ENCODE results near the gene GBE1. TPM values are rescaled to one million over a fixed set of nuclear protein-coding genes. Genes with fewer than 3 reads are reported as not detected.

GBE1 gene
- total RNA-seq, 1 donor from 2014 or later: 73.1 TPM

GRCh38 chr3:81728766-81729544 is 32.5 kb downstream of the GBE1 start:
- H3K9me3 ChIP-seq (replicated peaks): no peaks in the 10 kb centered on the region
- H3K27ac ChIP-seq (replicated peaks): no peak overlapping the region
- no peak for DNase-seq
- no peaks in the 10 kb centered on the region for H3K27me3 ChIP-seq (ENCODE audit: low read depth)
- TF ChIP-seq CTCF (IDR thresholded peaks at IDR 0.05; ENCODE audit: borderline replicate concordance): no peak
- no peaks in the 10 kb centered on the region for H3K36me3 ChIP-seq
- intact Hi-C loops (cut with micrococcal nuclease): no loop called here
- H3K4me1 ChIP-seq: peaks cover 73% of the 10 kb centered on the region
- H3K4me3 ChIP-seq: no peak overlapping the region

GRCh38 chr3:81726735-81727134 is 34.7 kb downstream of the GBE1 start:
- no peak for TF ChIP-seq CTCF (IDR thresholded peaks at IDR 0.05; ENCODE audit: borderline replicate concordance)
- H3K4me1 ChIP-seq: peaks cover 71% of the 10 kb centered on the region
- H3K27ac ChIP-seq (replicated peaks): peak overlapping the region; percentile 49

GRCh38 chr3:81726132-81726531 is 35.3 kb downstream of the GBE1 start:
- Histone ChIP-seq H3K27me3 (ENCODE audit: low read depth) (no peaks in the 10 kb centered on the region), H3K36me3 (no peaks in the 10 kb centered on the region), H3K27ac (replicated peaks) (peak overlapping the region; percentile 49), H3K9me3 (replicated peaks) (no peaks in the 10 kb centered on the region), H3K4me1 (peaks cover 71% of the 10 kb centered on the region), H3K4me3 (no peak overlapping the region)
- no peak for TF ChIP-seq CTCF (IDR thresholded peaks at IDR 0.05; ENCODE audit: borderline replicate concordance)
- intact Hi-C loops (cut with micrococcal nuclease): no loop called here
- no peak for DNase-seq

More at GRCh38 chr3:81726735-81727134, 34.7 kb downstream of the GBE1 start:
- H3K27me3 ChIP-seq (ENCODE audit: low read depth): no peaks in the 10 kb centered on the region
- no peaks in the 10 kb centered on the region for H3K36me3 ChIP-seq
- DNase-seq: no peak
- H3K9me3 ChIP-seq (replicated peaks): no peaks in the 10 kb centered on the region
- intact Hi-C loops (cut with micrococcal nuclease): no loop called here
- peak overlapping the region; percentile 14 for H3K4me3 ChIP-seq

DNA sequence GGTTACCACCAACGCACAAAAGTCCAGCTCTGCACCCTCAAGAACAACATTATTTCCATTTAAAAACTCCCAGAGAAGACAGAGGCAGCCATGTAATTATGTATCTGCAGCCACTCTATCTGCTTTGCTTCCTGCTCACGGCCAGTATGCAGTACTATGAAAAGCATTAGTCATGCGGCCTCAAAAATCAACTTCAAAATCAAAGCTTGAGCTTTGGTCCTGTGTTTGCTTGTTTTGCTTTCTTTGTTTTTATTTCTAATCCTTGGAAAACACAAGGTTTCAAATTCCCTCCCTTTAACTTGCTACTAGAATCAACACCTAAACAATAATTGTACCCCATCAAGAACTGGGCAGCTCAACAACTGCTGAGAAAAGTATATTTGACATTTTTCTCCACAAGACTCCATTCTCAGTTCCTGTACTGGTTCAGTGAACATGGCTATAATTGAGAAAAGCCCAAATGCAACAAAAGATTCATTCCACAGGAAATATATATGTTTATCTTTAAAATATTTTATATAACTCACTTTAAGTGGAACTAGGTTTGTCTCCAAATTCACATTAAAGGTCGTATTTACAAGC is 37.6 kb downstream of the GBE1 start:
- no peak for DNase-seq
- peak overlapping the region; percentile 25 for H3K4me3 ChIP-seq
- H3K36me3 ChIP-seq: no peaks in the 10 kb centered on the region
- no peaks in the 10 kb centered on the region for H3K27me3 ChIP-seq (ENCODE audit: low read depth)
- peak overlapping the region; percentile 71 for H3K27ac ChIP-seq (replicated peaks)
- intact Hi-C loops (cut with micrococcal nuclease): no loop called here
- TF ChIP-seq CTCF (IDR thresholded peaks at IDR 0.05; ENCODE audit: borderline replicate concordance): no peak
- H3K9me3 ChIP-seq (replicated peaks): no peaks in the 10 kb centered on the region
- H3K4me1 ChIP-seq: peaks cover 69% of the 10 kb centered on the region

- TF ChIP-seq CTCF (IDR thresholded peaks at IDR 0.05; ENCODE audit: borderline replicate concordance): no peak
These were observed 43.1 kb downstream of the GBE1 start for GRCh38 chr3:81718311-81718710.

More at GRCh38 chr3:81718311-81718710, 43.1 kb downstream of the GBE1 start:
- H3K4me3 ChIP-seq: no peak overlapping the region
- intact Hi-C loops (cut with micrococcal nuclease): no loop called here
- H3K9me3 ChIP-seq (replicated peaks): peaks cover 8% of the 10 kb centered on the region
- H3K4me1 ChIP-seq: peaks cover 43% of the 10 kb centered on the region
- H3K27ac ChIP-seq (replicated peaks): no peak overlapping the region
- DNase-seq: no peak
- no peaks in the 10 kb centered on the region for H3K27me3 ChIP-seq (ENCODE audit: low read depth)
- peaks cover 8% of the 10 kb centered on the region for H3K36me3 ChIP-seq
